HEK293T (cell line): ENCODE results near the gene SNAP25.

ENCODE experiments used
- ARNT ChIP-seq: fragments of 450-650 bp; IDR thresholded peaks from 2 replicates; pipeline ENCODE4 v1.6.1; 2017; ENCODE audit warnings: mild to moderate bottlenecking
- ELF4 ChIP-seq: fragments of 450-650 bp; IDR thresholded peaks from 2 replicates; pipeline ENCODE4 v1.6.1; 2017; ENCODE audit warnings: antibody characterized with exemption
- FOXA1 ChIP-seq: fragments of 450-650 bp; IDR thresholded peaks from 2 replicates; pipeline ENCODE4 v1.6.1; 2016; ENCODE audit warnings: mild to moderate bottlenecking
- FOXK2 ChIP-seq: fragments of 450-650 bp; IDR thresholded peaks from 2 replicates; pipeline ENCODE4 v1.6.1; 2016; ENCODE audit warnings: mild to moderate bottlenecking
- HDGF ChIP-seq: fragments of 450-650 bp; IDR thresholded peaks from 2 replicates; pipeline ENCODE4 v1.6.1; 2017; ENCODE audit warnings: antibody characterized with exemption, borderline replicate concordance
- LEF1 ChIP-seq: fragments of 450-650 bp; IDR thresholded peaks from 2 replicates; pipeline ENCODE4 v1.6.1; 2017; ENCODE audit warnings: mild to moderate bottlenecking, borderline replicate concordance
- SP1 ChIP-seq: fragments of 450-650 bp; IDR thresholded peaks from 2 replicates; pipeline ENCODE4 v1.6.1; 2017
- SUZ12 ChIP-seq: fragments of 450-650 bp; IDR thresholded peaks from 2 replicates; pipeline ENCODE4 v1.6.1; 2016; ENCODE audit warnings: mild to moderate bottlenecking
- TARDBP ChIP-seq: fragments of 450-650 bp; IDR thresholded peaks from 2 replicates; pipeline ENCODE4 v1.6.1; 2016
- ZNF384 ChIP-seq: fragments of 450-650 bp; IDR thresholded peaks from 2 replicates; pipeline ENCODE4 v1.6.1; 2016

GRCh38 chr20:10313701-10314100 lies 95.1 kb downstream of the SNAP25 start:
- TF ChIP-seq HDGF: no peak
- no peak for TF ChIP-seq FOXK2
- no peak for TF ChIP-seq TARDBP
- no peak for TF ChIP-seq ELF4
- TF ChIP-seq LEF1: no peak
- no peak for TF ChIP-seq SUZ12
- TF ChIP-seq ARNT: no peak
- TF ChIP-seq SP1: no peak
- TF ChIP-seq FOXA1: no peak
- no peak for TF ChIP-seq ZNF384
